GM20000 (cell line): ENCODE data around the gene MPHOSPH9.

ENCODE experiments used
- DNase-seq: peaks from one replicate; pipeline ENCODE4 v3.0.0; 2012; ENCODE audit warnings: low spot score
- TF ChIP-seq, protein P1 (sequence below): IDR thresholded peaks from 2 replicates; pipeline ENCODE4 v1.5.1; 2012; ENCODE audit warnings: mild to moderate bottlenecking, control low read depth; ENCODE audit errors: extremely low read depth, missing control alignments

The MPHOSPH9 gene

GRCh38 chr12:123134826-123135225 is 98.1 kb downstream of the MPHOSPH9 start:
- TF ChIP-seq, protein P1, sequence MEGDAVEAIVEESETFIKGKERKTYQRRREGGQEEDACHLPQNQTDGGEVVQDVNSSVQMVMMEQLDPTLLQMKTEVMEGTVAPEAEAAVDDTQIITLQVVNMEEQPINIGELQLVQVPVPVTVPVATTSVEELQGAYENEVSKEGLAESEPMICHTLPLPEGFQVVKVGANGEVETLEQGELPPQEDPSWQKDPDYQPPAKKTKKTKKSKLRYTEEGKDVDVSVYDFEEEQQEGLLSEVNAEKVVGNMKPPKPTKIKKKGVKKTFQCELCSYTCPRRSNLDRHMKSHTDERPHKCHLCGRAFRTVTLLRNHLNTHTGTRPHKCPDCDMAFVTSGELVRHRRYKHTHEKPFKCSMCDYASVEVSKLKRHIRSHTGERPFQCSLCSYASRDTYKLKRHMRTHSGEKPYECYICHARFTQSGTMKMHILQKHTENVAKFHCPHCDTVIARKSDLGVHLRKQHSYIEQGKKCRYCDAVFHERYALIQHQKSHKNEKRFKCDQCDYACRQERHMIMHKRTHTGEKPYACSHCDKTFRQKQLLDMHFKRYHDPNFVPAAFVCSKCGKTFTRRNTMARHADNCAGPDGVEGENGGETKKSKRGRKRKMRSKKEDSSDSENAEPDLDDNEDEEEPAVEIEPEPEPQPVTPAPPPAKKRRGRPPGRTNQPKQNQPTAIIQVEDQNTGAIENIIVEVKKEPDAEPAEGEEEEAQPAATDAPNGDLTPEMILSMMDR = no peak
- DNase-seq = no peak

GRCh38 chr12:123134271-123134671 is 98.7 kb downstream of the MPHOSPH9 start:
- TF ChIP-seq, protein P1 = no peak
- no peak for DNase-seq

- no peak for DNase-seq
- TF ChIP-seq, protein P1 = no peak
Observed at GRCh38 chr12:123133701-123134100, 99.2 kb downstream of the MPHOSPH9 start.

- no peak for DNase-seq
- TF ChIP-seq, protein P1 = no peak
Observed at GRCh38 chr12:123132951-123133619, 99.9 kb downstream of the MPHOSPH9 start.

GRCh38 chr12:123131879-123132402 is 101.0 kb downstream of the MPHOSPH9 start:
- no peak for DNase-seq
- TF ChIP-seq, protein P1 = no peak

DNA sequence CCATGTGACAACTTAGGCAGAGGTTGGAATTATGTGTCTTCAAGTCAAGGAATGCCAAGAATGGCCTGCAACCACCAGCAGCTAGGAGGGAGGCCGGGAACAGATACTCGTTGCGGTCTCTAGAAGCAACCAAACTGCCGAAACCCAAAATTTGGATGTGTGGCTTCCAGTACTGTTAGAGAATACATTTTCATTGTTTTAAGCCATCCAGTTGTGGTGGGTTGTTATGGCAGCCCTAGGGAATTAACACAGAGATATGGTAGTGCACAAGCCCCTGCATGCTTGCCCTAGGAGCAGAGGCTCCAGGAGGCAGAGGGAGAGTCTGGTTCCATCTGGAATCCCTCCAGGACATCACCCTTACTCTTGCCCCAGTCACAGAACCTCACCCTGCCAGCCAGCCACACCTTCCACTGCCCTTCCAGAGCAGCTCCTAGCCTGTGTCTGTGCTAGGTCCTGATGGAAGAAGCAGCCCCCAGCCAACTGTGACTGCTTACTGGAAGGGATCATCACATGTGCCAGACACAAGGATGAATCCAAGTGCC is 101.6 kb downstream of the MPHOSPH9 start:
- TF ChIP-seq, protein P1 = no peak
- no peak for DNase-seq

- DNase-seq = no peak
- TF ChIP-seq, protein P1 = no peak
Observed at GRCh38 chr12:123129621-123130020, 103.3 kb downstream of the MPHOSPH9 start.
